Fibroblast of skin of right biceps (primary cell): ENCODE measurements around the gene UTY.

Source experiments
- DNase-seq: peaks from one replicate; pipeline ENCODE4 v3.0.0-alpha.2; 2013

The UTY gene

GRCh38 chrY:13479828-13480227 is at the start of gene UTY:
UTY (minus strand) TSS chrY:13480033; CDS start chrY:13479665, 368 bp downstream.
- DNase-seq, result peak; percentile 90

- no peak for DNase-seq
Measured at GRCh38 chrY:13520474-13520873, 40.6 kb upstream of the UTY start.

GRCh38 chrY:13501215-13501614 is 21.4 kb upstream of the UTY start:
- DNase-seq, result no peak

- no peak for DNase-seq
Measured at GRCh38 chrY:13493737-13494136, 13.9 kb upstream of the UTY start.

DNA sequence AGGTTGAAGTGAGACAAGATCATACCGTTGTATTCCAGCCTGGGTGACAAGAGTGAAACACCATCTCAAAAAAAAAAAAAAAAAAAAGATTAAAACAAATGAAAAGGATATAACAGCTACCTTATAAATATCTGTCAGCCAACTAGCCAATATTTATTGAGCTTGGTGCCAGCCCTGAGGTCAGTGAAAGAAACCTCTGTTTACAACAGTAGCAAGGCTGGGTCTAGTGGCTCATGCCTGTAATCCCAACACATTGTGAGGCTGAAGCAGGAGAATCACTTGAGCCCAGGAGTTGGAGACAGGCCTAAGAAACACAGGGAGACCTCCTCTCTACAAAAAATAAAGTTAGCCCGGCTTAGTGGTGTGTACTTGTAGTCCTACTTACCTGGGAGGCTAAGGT is 12.6 kb upstream of the UTY start:
- no peak for DNase-seq

- DNase-seq, result no peak
Measured at GRCh38 chrY:13488738-13489137, 8.9 kb upstream of the UTY start.

DNA sequence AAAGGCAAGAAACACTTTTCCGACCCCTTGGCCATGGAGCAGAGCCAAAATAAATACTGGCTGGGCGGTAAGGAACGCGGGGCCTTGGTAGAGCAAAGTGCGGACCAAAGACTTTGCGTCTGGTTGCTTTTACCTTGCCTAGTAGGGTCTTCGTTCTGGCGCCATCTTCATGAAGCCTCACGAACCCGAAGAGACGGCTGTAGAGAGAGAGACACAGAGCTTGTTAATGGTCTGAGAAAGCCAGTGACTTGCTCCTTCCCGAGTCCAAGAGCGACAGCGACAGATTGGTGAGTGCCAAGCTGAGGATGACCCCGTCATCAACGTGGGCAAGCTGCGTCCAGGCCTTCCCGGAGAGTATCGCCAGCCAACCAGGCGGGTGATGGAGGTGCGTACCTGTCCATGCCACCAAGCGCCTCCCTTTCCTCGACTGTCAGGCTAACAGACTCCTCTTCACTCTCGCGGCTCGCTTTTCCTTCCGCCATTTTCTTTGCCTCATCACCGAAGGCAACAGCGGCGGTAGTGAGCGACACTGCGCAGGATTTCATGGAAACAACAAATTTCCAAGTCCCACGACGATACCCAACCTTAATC is 617 bp downstream of the UTY start:
- peak; percentile 46 for DNase-seq

DNA sequence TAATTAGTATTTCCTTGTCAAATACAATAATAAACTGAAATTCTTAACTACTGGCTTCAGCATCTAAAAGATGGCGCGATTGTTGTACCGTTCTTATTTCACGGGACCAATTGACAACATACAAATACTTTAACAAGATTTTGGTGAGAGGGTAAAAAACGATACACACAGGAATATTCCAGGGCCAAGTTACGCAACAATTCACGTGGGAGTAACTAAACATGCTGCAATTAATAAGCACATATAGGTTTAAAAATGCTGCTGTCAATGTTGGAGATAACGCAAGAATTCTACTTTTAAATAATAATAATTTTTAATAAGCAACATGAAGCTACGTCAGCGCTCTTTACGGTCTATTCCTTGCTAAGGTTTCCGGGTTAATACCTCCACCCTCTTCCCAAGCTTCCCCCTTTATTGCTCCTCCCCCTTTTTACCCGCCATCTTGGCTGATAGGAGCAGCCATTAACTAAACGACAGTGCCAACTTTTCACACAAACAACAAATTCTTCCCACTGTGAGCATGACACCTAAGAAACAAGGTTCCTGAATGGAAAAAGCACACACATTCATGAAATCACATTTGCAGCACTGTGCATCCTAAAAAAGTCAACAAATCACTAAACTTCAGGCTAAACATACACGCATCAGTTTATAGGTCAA is 1.6 kb downstream of the UTY start:
- DNase-seq, result peak; percentile 69

GRCh38 chrY:13474997-13475396 is 4.8 kb downstream of the UTY start:
- DNase-seq, result no peak

- no peak for DNase-seq
Measured at GRCh38 chrY:13451572-13451971, 28.3 kb downstream of the UTY start.

DNA sequence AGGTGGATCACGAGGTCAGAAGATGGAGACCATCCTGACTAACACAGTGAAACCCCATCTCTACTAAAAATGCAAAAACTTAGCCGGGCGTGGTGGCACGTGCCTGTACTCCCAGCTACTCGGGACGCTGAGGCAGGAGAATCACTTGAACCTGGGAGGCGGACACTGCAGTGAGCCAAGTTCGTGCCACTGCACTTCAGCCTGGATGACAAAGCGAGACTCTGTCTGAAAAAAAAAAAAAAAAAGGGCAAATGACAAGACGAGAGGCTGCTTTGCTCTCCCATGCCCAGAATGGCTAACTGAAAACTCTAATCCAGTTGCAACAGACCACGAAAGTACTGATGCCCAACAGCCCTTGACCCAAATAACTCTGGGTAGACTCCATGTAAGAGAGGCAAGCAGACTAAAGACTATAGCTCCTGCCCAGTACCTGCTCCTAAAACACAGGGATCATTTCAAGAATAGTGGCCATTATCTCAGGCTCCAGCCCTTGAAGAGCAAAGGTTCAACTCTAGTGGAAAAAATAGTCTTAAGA is 29.2 kb downstream of the UTY start:
- DNase-seq, result no peak

DNA sequence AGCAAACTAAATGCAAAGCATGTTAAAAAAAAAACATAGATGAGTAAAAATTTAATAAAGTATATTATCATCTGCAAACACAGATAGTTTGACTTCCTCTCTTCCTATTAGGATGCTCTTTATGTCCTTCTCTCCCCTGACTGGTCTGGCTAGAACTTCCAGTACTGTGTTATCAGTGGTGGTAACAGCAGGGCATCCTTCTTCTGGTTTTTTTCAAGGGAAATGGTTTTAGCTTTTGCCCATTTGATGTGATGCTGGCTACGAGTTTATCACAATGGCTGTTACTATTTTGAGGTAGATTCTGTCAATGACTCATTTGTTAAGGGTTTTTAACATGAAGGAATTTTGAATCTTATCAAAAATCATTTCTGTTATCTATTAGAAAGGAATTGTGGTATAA is 34.3 kb downstream of the UTY start:
- DNase-seq, result no peak

GRCh38 chrY:13443146-13443545 is 36.7 kb downstream of the UTY start:
- no peak for DNase-seq

GRCh38 chrY:13440811-13441210 is 39.0 kb downstream of the UTY start:
- DNase-seq, result peak; percentile 16

DNA sequence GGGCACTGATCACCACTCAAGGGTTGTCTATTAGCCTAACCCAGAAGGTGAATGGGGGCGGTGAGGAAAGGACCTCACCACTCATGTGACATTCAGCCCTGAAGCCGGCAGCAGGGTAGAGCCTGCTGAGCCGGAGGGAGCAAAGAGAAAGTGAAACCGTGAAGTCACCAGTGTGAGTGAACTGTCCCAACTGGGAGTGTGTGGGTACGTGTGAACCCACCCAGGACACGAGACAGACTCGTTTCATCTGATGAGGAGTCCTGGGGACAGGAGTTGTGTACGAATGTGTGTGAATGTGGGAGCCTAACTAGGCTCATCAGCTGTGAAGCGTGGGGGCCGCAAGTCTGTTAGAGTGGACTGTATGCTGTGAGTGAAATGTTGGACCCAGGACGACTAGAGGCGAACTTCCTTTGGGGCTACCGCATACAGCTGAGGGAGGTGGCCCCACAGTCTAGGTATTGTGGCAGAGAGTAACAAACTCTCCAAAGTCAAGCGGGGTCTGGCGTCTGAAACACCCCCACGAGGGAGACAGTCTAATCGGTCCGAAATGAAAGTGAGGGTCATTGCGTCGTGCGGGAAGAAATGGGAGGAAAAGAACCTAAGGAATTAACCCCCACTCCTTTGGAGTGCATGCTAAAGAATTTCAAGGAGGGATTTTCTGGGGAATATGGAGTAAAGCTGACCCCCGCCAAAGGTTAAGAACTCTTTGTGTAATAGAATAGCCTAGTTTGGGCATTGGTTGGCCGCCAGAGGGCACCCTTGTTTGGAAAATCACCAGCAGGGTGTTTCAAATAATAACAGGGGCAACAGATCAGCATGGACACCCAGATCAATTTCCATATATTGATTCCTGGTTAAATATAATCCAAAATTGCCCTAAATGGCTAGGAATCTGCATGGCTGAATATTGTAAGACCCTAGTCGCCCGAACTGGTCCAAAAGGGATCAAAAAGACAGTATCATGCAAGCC is 43.6 kb downstream of the UTY start:
- DNase-seq, result no peak

DNA sequence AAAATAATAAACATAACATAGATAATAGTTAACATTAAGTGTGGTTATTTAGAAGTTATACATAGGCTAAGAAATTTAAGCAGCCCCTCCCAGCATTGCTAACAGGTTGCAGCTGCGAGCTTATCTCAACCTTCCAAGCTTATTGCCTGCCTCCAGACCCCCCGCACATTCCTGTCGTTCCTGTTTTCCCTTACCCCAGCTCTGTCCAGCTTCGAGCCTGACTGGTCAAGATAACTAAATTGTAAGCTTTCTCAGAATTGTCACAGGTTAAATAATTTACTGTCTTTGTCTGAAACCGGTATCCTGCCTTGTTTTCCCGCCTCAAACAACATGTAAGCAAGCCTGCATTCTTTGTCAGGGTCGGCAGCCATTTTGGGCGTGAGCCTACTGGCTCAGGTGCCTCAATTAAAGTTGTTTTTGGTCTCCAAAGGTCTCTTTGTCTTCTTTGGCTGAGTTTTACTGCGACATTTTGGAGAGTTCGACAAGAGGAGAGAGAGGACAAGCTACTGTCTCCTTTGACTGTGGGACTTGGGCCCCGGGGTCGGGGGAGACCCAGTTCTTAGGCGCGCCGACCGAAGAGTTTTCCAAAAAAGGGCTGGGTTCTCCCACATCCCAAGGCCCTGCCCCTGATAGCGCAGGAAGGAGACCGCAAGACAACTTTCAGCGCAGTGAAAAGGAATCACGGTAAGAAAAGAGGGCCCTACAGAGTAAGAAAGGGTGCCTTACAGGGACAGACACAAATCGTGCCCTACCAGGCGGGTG is 44.4 kb downstream of the UTY start:
- DNase-seq, result no peak

- no peak for DNase-seq
Measured at GRCh38 chrY:13432293-13433025, 47.4 kb downstream of the UTY start.

GRCh38 chrY:13429551-13429950 is 50.3 kb downstream of the UTY start:
- no peak for DNase-seq

DNA sequence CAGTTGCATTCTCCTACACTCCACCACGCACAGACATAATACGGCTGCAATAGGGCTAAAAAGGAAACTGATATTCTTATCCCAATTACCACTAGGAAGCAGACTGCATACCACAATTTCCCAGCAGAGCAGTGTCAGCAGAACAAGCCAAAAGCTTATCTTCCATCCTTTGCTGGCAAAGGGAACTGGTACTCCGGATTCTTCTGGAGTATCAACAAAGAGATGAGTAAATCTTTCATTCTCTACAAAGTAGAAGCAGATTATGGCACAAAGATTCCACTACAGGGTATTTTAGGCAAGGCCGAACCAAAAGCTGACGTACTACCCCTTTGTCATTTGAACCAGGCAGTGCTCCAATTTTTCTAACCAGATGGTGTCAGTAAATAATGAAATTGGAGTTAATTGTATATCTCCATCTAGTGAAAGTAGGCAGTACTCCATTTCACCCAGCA is 56.5 kb downstream of the UTY start:
- DNase-seq, result peak; percentile 17

GRCh38 chrY:13416869-13417661 is 62.8 kb downstream of the UTY start:
- DNase-seq, result no peak

DNA sequence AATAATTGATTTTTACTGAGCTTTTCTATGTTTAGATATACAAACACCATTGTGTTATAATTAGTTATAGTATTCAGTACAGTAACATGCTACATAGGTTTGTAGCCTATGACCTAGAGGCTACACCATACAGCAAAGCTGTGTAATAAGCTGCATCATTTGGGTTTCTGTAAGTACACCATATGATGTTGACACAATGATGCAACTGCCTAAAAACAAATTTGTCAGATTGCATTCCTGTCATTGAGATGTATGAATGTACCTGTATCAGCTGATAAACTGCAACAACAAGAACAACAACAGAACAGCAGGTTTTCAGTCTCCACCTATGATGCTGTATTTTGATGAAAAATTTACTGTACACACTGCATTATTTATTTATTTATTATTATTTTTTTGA is 64.3 kb downstream of the UTY start:
- DNase-seq, result no peak
